HG03439 (cell line): ENCODE data around the gene NR1H3.

Experiments used
- ATAC-seq: cut with Tn5 transposase; IDR thresholded peaks from one replicate; pipeline ENCODE4 v1.9.1; 2021; ENCODE audit warnings: mild to moderate bottlenecking, moderate library complexity; ENCODE audit not compliant: unreplicated experiment

NR1H3 gene

GRCh38 chr11:47269002-47269828 lies 11.4 kb downstream of the NR1H3 start:
- ATAC-seq: peak; percentile 53

- ATAC-seq: peak; percentile 78
Measured at GRCh38 chr11:47269829-47270305, 12.1 kb downstream of the NR1H3 start, which contains the start of gene MADD. Gene MADD (plus strand): TSS chr11:47270133.

GRCh38 chr11:47270331-47271271 lies 12.8 kb downstream of the NR1H3 start:
- ATAC-seq: no peak

- no peak for ATAC-seq
Measured at GRCh38 chr11:47271328-47271727, 13.5 kb downstream of the NR1H3 start.

- no peak for ATAC-seq
Measured at GRCh38 chr11:47271961-47272661, 14.3 kb downstream of the NR1H3 start.

GRCh38 chr11:47272706-47273105 lies 14.9 kb downstream of the NR1H3 start:
- no peak for ATAC-seq

GRCh38 chr11:47274495-47275235 lies 16.9 kb downstream of the NR1H3 start:
- ATAC-seq: no peak

- ATAC-seq: no peak
Measured at GRCh38 chr11:47276923-47277322, 19.1 kb downstream of the NR1H3 start.

- no peak for ATAC-seq
Measured at GRCh38 chr11:47278058-47278457, 20.3 kb downstream of the NR1H3 start.

- no peak for ATAC-seq
Measured at GRCh38 chr11:47278769-47279168, 21.0 kb downstream of the NR1H3 start.

GRCh38 chr11:47280099-47280498 lies 22.3 kb downstream of the NR1H3 start:
- ATAC-seq: no peak

GRCh38 chr11:47280860-47281259 lies 23.1 kb downstream of the NR1H3 start:
- ATAC-seq: no peak

GRCh38 chr11:47282462-47282861 lies 24.7 kb downstream of the NR1H3 start:
- no peak for ATAC-seq

GRCh38 chr11:47284151-47284550 lies 26.4 kb downstream of the NR1H3 start:
- no peak for ATAC-seq

- no peak for ATAC-seq
Measured at GRCh38 chr11:47285969-47286770, 28.4 kb downstream of the NR1H3 start.

- ATAC-seq: no peak
Measured at GRCh38 chr11:47288066-47288465, 30.3 kb downstream of the NR1H3 start.

GRCh38 chr11:47289856-47290255 lies 32.1 kb downstream of the NR1H3 start:
- no peak for ATAC-seq

- no peak for ATAC-seq
Measured at GRCh38 chr11:47295385-47295784, 37.6 kb downstream of the NR1H3 start.

GRCh38 chr11:47296045-47296444 lies 38.2 kb downstream of the NR1H3 start:
- ATAC-seq: no peak
